Measurements from ENCODE around the gene LGALS3BP.

Gene LGALS3BP

GRCh38 chr17:78934681-78935418 is 44.9 kb downstream of the LGALS3BP start:
- Histone ChIP-seq H3K9me3 (ENCODE audit: low read length) (no peaks in the 10 kb centered on the region), H3K36me3 (ENCODE audit: insufficient read depth, low read length) (no peaks in the 10 kb centered on the region), H2AFZ (ENCODE audit: low read depth, low read length) (no peak overlapping the region), H3K4me1 (ENCODE audit: insufficient read depth, low read length) (peaks cover 30% of the 10 kb centered on the region), H3K4me3 (ENCODE audit: low read length) (no peak overlapping the region), H3K27me3 (ENCODE audit: insufficient read depth, low read length) (no peaks in the 10 kb centered on the region)

- Histone ChIP-seq H3K4me1 (ENCODE audit: insufficient read depth, low read length) (peaks cover 25% of the 10 kb centered on the region), H3K9me3 (ENCODE audit: low read length) (no peaks in the 10 kb centered on the region), H3K36me3 (ENCODE audit: insufficient read depth, low read length) (no peaks in the 10 kb centered on the region), H2AFZ (ENCODE audit: low read depth, low read length) (no peak overlapping the region), H3K27me3 (ENCODE audit: insufficient read depth, low read length) (no peaks in the 10 kb centered on the region), H3K4me3 (ENCODE audit: low read length) (no peak overlapping the region)
These were observed 45.7 kb downstream of the LGALS3BP start for GRCh38 chr17:78933959-78934568.

- no peak overlapping the region for H3K4me3 ChIP-seq (ENCODE audit: low read length)
- no peaks in the 10 kb centered on the region for H3K27me3 ChIP-seq (ENCODE audit: insufficient read depth, low read length)
- no peaks in the 10 kb centered on the region for H3K9me3 ChIP-seq (ENCODE audit: low read length)
- H3K4me1 ChIP-seq (ENCODE audit: insufficient read depth, low read length) = peaks cover 29% of the 10 kb centered on the region
- no peak overlapping the region for H2AFZ ChIP-seq (ENCODE audit: low read depth, low read length)
- H3K36me3 ChIP-seq (ENCODE audit: insufficient read depth, low read length) = no peaks in the 10 kb centered on the region
These were observed 46.4 kb downstream of the LGALS3BP start for GRCh38 chr17:78933025-78933958.

GRCh38 chr17:78929908-78930775 is 49.6 kb downstream of the LGALS3BP start:
- H2AFZ ChIP-seq (ENCODE audit: low read depth, low read length) = no peak overlapping the region
- no peaks in the 10 kb centered on the region for H3K9me3 ChIP-seq (ENCODE audit: low read length)
- H3K36me3 ChIP-seq (ENCODE audit: insufficient read depth, low read length) = no peaks in the 10 kb centered on the region
- H3K4me3 ChIP-seq (ENCODE audit: low read length) = no peak overlapping the region
- peaks cover 32% of the 10 kb centered on the region for H3K4me1 ChIP-seq (ENCODE audit: insufficient read depth, low read length)
- H3K27me3 ChIP-seq (ENCODE audit: insufficient read depth, low read length) = no peaks in the 10 kb centered on the region

- H3K4me3 ChIP-seq (ENCODE audit: low read length) = peak overlapping the region; percentile 60
- no peaks in the 10 kb centered on the region for H3K27me3 ChIP-seq (ENCODE audit: insufficient read depth, low read length)
- H3K36me3 ChIP-seq (ENCODE audit: insufficient read depth, low read length) = no peaks in the 10 kb centered on the region
- H2AFZ ChIP-seq (ENCODE audit: low read depth, low read length) = peak overlapping the region; percentile 51
- H3K9me3 ChIP-seq (ENCODE audit: low read length) = no peaks in the 10 kb centered on the region
- peaks cover 36% of the 10 kb centered on the region for H3K4me1 ChIP-seq (ENCODE audit: insufficient read depth, low read length)
These were observed 53.8 kb downstream of the LGALS3BP start for GRCh38 chr17:78925662-78926555.

GRCh38 chr17:78925234-78925633 is 54.5 kb downstream of the LGALS3BP start, which contains the start of gene TIMP2:
TSS of gene TIMP2 (minus strand) at chr17:78925387. CDS start at chr17:78925088, 299 bp downstream.
- H3K4me1 ChIP-seq (ENCODE audit: insufficient read depth, low read length) = peaks cover 36% of the 10 kb centered on the region

DNA sequence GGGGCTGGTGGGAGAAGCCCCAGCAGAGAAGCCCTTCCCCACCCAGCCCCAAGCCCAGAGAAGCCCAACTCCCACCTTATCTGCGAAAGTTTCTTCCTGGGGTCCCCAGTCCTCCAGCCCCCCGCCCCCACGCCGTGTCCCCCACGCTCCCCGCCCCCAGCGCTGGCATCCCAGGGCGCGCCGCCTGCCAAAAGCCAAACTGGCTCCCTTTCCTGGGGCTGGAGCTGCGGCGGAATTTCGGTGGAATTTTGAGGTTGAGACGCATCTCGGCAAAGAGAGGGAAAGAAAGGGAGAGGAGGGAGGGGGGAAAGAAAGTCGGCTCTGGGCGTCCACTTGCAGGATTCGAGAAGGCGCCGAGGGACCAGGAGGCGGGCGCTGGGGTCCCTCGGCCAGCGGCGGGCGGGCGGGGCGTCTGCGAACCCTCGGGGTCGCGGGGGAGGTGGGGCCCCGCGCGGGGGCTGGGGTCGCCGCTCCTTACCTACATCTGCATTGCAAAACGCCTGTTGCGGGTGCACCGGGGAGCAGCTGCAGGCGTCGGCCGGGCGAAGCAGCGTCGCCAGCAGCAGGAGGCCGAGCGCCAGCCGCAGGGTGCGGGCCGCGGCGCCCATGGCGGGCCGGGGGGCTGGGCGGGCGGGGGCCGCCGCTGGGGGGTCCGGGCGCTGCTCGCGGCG is 55.1 kb downstream of the LGALS3BP start:
- peak overlapping the region; percentile 60 for H3K4me3 ChIP-seq (ENCODE audit: low read length)
- no peaks in the 10 kb centered on the region for H3K9me3 ChIP-seq (ENCODE audit: low read length)
- no peak overlapping the region for H2AFZ ChIP-seq (ENCODE audit: low read depth, low read length)
- H3K4me1 ChIP-seq (ENCODE audit: insufficient read depth, low read length) = peaks cover 36% of the 10 kb centered on the region
- H3K27me3 ChIP-seq (ENCODE audit: insufficient read depth, low read length) = no peaks in the 10 kb centered on the region
- no peaks in the 10 kb centered on the region for H3K36me3 ChIP-seq (ENCODE audit: insufficient read depth, low read length)

More at GRCh38 chr17:78925234-78925633, 54.5 kb downstream of the LGALS3BP start, which contains the start of gene TIMP2:
- H3K4me3 ChIP-seq (ENCODE audit: low read length) = peak within 1 kb of the TSS; percentile 60
- no peaks in the 10 kb centered on the region for H3K27me3 ChIP-seq (ENCODE audit: insufficient read depth, low read length)
- H3K9me3 ChIP-seq (ENCODE audit: low read length) = no peaks in the 10 kb centered on the region
- H2AFZ ChIP-seq (ENCODE audit: low read depth, low read length) = peak within 1 kb of the TSS; percentile 51
- H3K36me3 ChIP-seq (ENCODE audit: insufficient read depth, low read length) = no peaks in the 10 kb centered on the region

DNA sequence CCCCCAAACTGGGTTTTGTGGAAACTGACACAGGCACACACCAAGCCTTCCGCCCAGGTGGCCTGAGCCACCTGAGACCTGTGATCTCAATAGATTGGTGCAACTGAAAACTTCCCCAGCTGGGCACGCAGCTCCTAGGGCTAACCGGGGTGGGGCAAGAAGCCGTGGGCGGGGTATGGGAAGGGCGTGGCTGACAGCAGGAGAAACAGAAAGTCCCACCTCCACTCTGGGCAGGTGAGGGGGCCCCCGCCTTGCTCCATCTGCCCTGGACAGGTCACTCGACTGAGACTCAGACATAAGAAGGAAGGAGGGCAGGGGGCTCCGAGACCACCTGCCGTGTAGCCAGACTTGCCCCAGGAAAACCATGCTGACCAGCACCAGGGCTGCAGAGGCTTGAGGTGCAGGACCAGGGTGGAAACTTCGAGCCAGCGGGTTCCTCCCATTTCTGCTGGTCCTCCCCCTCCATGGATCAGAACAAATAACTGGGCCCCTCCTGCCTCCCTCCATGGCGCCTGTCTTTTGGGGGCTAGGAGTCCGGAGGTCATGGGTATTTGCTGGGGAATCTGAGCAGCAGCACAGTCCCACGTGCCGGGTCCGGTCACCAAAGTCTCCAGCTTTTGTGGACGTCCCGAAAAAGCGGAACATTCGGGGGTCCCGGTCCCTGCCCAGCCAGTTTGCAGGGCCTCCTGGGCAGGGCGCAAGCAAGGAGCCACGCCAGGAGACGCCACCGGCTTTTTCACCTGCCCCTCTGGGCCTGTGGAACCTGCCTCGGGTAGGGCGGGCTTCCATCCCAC is 55.9 kb downstream of the LGALS3BP start:
- Histone ChIP-seq H3K9me3 (ENCODE audit: low read length) (no peaks in the 10 kb centered on the region), H3K27me3 (ENCODE audit: insufficient read depth, low read length) (no peaks in the 10 kb centered on the region), H3K4me1 (ENCODE audit: insufficient read depth, low read length) (peaks cover 36% of the 10 kb centered on the region)

GRCh38 chr17:78922816-78923498 is 56.8 kb downstream of the LGALS3BP start:
- Histone ChIP-seq H3K27me3 (ENCODE audit: insufficient read depth, low read length) (no peaks in the 10 kb centered on the region), H3K4me1 (ENCODE audit: insufficient read depth, low read length) (peaks cover 28% of the 10 kb centered on the region), H3K9me3 (ENCODE audit: low read length) (no peaks in the 10 kb centered on the region), H3K4me3 (ENCODE audit: low read length) (peak overlapping the region; percentile 60), H3K36me3 (ENCODE audit: insufficient read depth, low read length) (no peaks in the 10 kb centered on the region), H2AFZ (ENCODE audit: low read depth, low read length) (no peak overlapping the region)

More for the DNA sequence above, 55.9 kb downstream of the LGALS3BP start:
- Histone ChIP-seq H3K4me3 (ENCODE audit: low read length) (peak overlapping the region; percentile 60), H2AFZ (ENCODE audit: low read depth, low read length) (no peak overlapping the region), H3K36me3 (ENCODE audit: insufficient read depth, low read length) (no peaks in the 10 kb centered on the region)

GRCh38 chr17:78921437-78921971 is 58.2 kb downstream of the LGALS3BP start:
- peaks cover 28% of the 10 kb centered on the region for H3K4me1 ChIP-seq (ENCODE audit: insufficient read depth, low read length)
- no peak overlapping the region for H3K4me3 ChIP-seq (ENCODE audit: low read length)

More at GRCh38 chr17:78921437-78921971, 58.2 kb downstream of the LGALS3BP start:
- Histone ChIP-seq H3K27me3 (ENCODE audit: insufficient read depth, low read length) (no peaks in the 10 kb centered on the region), H3K36me3 (ENCODE audit: insufficient read depth, low read length) (no peaks in the 10 kb centered on the region), H3K9me3 (ENCODE audit: low read length) (no peaks in the 10 kb centered on the region), H2AFZ (ENCODE audit: low read depth, low read length) (no peak overlapping the region)
